Thoracic aorta (tissue), 2 donors: ENCODE results near the gene ATRIP. TPM values are rescaled to one million over a fixed set of nuclear protein-coding genes. Genes with fewer than 3 reads are reported as not detected.

Source experiments
- ATAC-seq: fragments of 150-250 bp; one replicate; pipeline ENCODE4 v1.8.0; 2017; ENCODE audit warnings: low read depth; ENCODE audit not compliant: insufficient number of reproducible peaks, low FRiP score
- DNase-seq: peaks from one replicate; pipeline ENCODE4 v3.0.0-alpha.2; 2020; ENCODE audit warnings: low spot score
- H3K27ac ChIP-seq, 2 donors: fragments of 200-600 bp; sonication (generic); 1 replicate in 1 of 2; 2 replicates in 1 of 2; pipeline ENCODE4 v1.5.1; 2016; ENCODE audit warnings: mild to moderate bottlenecking in 2 of 2, moderate library complexity in 2 of 2
- H3K27me3 ChIP-seq: fragments of 200-600 bp; sonication (generic); replicated peaks from 2 replicates; pipeline ENCODE4 v1.6.0; 2016; ENCODE audit warnings: mild to moderate bottlenecking; ENCODE audit not compliant: insufficient read depth
- H3K36me3 ChIP-seq: fragments of 200-600 bp; sonication (generic); one replicate; pipeline ENCODE4 v1.5.1; 2016
- H3K4me1 ChIP-seq, 2 donors: fragments of 200-600 bp; sonication (generic); 1 replicate in 1 of 2; 2 replicates in 1 of 2; pipeline versions ENCODE4 v1.5.1 to v1.6.0; 2016; ENCODE audit warnings: low read depth in 2 of 2, mild to moderate bottlenecking in 1 of 2; ENCODE audit not compliant: control insufficient read depth in 1 of 2
- H3K4me3 ChIP-seq: fragments of 200-600 bp; sonication (generic); 2 replicates; pipeline ENCODE4 v1.5.1; 2016; ENCODE audit warnings: mild to moderate bottlenecking
- H3K9me3 ChIP-seq: fragments of 200-600 bp; sonication (generic); 2 replicates; pipeline ENCODE4 v1.5.1; 2016
- CTCF ChIP-seq: fragments of 200-600 bp; sonication (generic); IDR thresholded peaks from one replicate; pipeline ENCODE4 v1.5.1; 2019; ENCODE audit warnings: antibody characterized with exemption
- total RNA-seq, 2 donors: library from RNA; depleted of rRNA; stranded (reverse); fragments of >200 nt; gene quantifications; one replicate each; pipeline versions ENCODE4 v1.1.0 to v1.2.3, GENCODE V29; 2016

ATRIP gene
- total RNA-seq, 2 donors from 2014 or later, result 4.0 to 8.3 TPM

GRCh38 chr3:48407542-48408099 is 38.9 kb upstream of the ATRIP start:
- Histone ChIP-seq H3K4me1 (peaks cover 16 to 39% of the 10 kb centered on the region in 2 donors), H3K27ac (peak overlapping the region in 1 of 2 donors; percentile 41), H3K36me3 (peaks cover 66% of the 10 kb centered on the region), H3K27me3 (no peaks in the 10 kb centered on the region), H3K9me3 (no peaks in the 10 kb centered on the region), H3K4me3 (no peak overlapping the region)
- TF ChIP-seq CTCF, result no peak
- ATAC-seq (no peak), DNase-seq (no peak)

GRCh38 chr3:48408823-48409281 is 37.7 kb upstream of the ATRIP start:
- Histone ChIP-seq H3K4me1 (peaks cover 6 to 39% of the 10 kb centered on the region in 2 donors), H3K27ac (peak overlapping the region in 1 of 2 donors; percentile 20), H3K4me3 (no peak overlapping the region), H3K36me3 (peaks cover 66% of the 10 kb centered on the region), H3K9me3 (no peaks in the 10 kb centered on the region), H3K27me3 (no peaks in the 10 kb centered on the region)
- DNase-seq, result peak; percentile 1
- TF ChIP-seq CTCF, result no peak
- ATAC-seq, result no peak

GRCh38 chr3:48409291-48410201 is 37.0 kb upstream of the ATRIP start:
- TF ChIP-seq CTCF, result no peak

GRCh38 chr3:48410205-48411040 is 36.1 kb upstream of the ATRIP start:
- Histone ChIP-seq H3K9me3 (no peaks in the 10 kb centered on the region), H3K36me3 (peaks cover 81% of the 10 kb centered on the region), H3K27me3 (no peaks in the 10 kb centered on the region), H3K27ac (no peak overlapping the region), H3K4me1 (peaks cover 0 to 39% of the 10 kb centered on the region in 2 donors), H3K4me3 (no peak overlapping the region)
- TF ChIP-seq CTCF, result no peak
- DNase-seq (no peak), ATAC-seq (no peak)

More at GRCh38 chr3:48409291-48410201, 37.0 kb upstream of the ATRIP start:
- H3K36me3 ChIP-seq, result peaks cover 73% of the 10 kb centered on the region
- no peak overlapping the region for H3K4me3 ChIP-seq
- no peaks in the 10 kb centered on the region for H3K9me3 ChIP-seq
- peak; percentile 0 for DNase-seq
- no peak for ATAC-seq
- H3K4me1 ChIP-seq, result peaks cover 4 to 39% of the 10 kb centered on the region in 2 donors
- no peaks in the 10 kb centered on the region for H3K27me3 ChIP-seq
- no peak overlapping the region for H3K27ac ChIP-seq
